SK-N-SH (cell line): ENCODE data around the gene DLEC1. TPM values are rescaled to one million over a fixed set of nuclear protein-coding genes. Genes with fewer than 3 reads are reported as not detected.

Experiments
- CTCF ChIA-PET: fragments of 300-600, 350-600 bp; formaldehyde crosslinking; extraction: SDS; loops from one replicate; lab custom pipeline; 2021; lab: Yijun Ruan, JAX
- POLR2A ChIA-PET: fragments of 350-600 bp; sonication (Branson Sonifier 250); formaldehyde crosslinking; extraction: SDS; loops from one replicate; lab custom pipeline; 2020; ENCODE audit warnings: antibody characterized with exemption, inconsistent platforms; lab: Yijun Ruan, JAX
- DNase-seq: peaks from one replicate; pipeline ENCODE4 v3.0.0; 2012
- H2AFZ ChIP-seq: fragments of 200-600 bp; sonication (generic); 2 replicates; pipeline ENCODE4 v1.8.1; 2016; ENCODE audit warnings: antibody characterized with exemption, mild to moderate bottlenecking, low read depth
- H3F3A ChIP-seq: fragments of 200-600 bp; sonication (generic); replicated peaks from 2 replicates; pipeline ENCODE3; 2016; ENCODE audit warnings: antibody characterized with exemption, mild to moderate bottlenecking; ENCODE audit not compliant: insufficient read depth
- H3K27ac ChIP-seq, 2 experiments: fragments of 200-500 bp in 1 of 2; fragments of 200-600 bp in 1 of 2; sonication (Bioruptor generic) in 1 of 2; sonication (generic), shearing (Covaris generic) in 1 of 2; 2 replicates each; pipeline versions ENCODE4 v1.5.1 to v1.6.1; 2014 to 2016; ENCODE audit warnings: low read depth in 2 of 2, inconsistent platforms in 1 of 2, low read length in 1 of 2, mild to moderate bottlenecking in 1 of 2, mixed read lengths in 1 of 2
- H3K27me3 ChIP-seq: fragments of 200-600 bp; sonication (generic), shearing (Covaris generic); 2 replicates; pipeline ENCODE4 v1.6.1; 2016; ENCODE audit warnings: mixed run types; ENCODE audit not compliant: insufficient read depth
- H3K36me3 ChIP-seq, 2 experiments: fragments of 200-500 bp in 1 of 2; fragments of 200-600 bp in 1 of 2; sonication (Bioruptor generic) in 1 of 2; sonication (generic) in 1 of 2; replicated peaks in 1 of 2; 2 replicates each; pipeline versions ENCODE3 to v1.5.1; 2014 to 2016; ENCODE audit warnings: low read length in 1 of 2, mild to moderate bottlenecking in 1 of 2; ENCODE audit not compliant: insufficient read depth in 2 of 2, control insufficient read depth in 1 of 2
- H3K4me1 ChIP-seq, 2 experiments: fragments of 200-500 bp in 1 of 2; fragments of 200-600 bp in 1 of 2; sonication (Bioruptor generic) in 1 of 2; sonication (generic), shearing (Covaris generic) in 1 of 2; 2 replicates each; pipeline versions ENCODE4 v1.5.1 to v1.6.1; 2014 to 2016; ENCODE audit warnings: low read depth in 1 of 2, low read length in 1 of 2, mixed run types in 1 of 2; ENCODE audit not compliant: insufficient read depth in 2 of 2, control insufficient read depth in 1 of 2
- H3K4me2 ChIP-seq: fragments of 200-600 bp; sonication (generic), shearing (Covaris generic); 2 replicates; pipeline ENCODE4 v1.6.1; 2017; ENCODE audit warnings: mixed run types
- H3K4me3 ChIP-seq, 2 experiments: fragments of 200-500 bp in 1 of 2; fragments of 200-600 bp in 1 of 2; sonication (Bioruptor generic) in 1 of 2; sonication (generic), shearing (Covaris generic) in 1 of 2; 2 replicates each; pipeline versions ENCODE4 v1.5.1 to v1.8.1; 2014 to 2016; ENCODE audit warnings: low read depth in 2 of 2, inconsistent platforms in 1 of 2, low read length in 1 of 2, mild to moderate bottlenecking in 1 of 2, mixed read lengths in 1 of 2, moderate library complexity in 1 of 2
- H3K79me2 ChIP-seq: fragments of 200-600 bp; sonication (generic); 2 replicates; pipeline ENCODE4 v1.8.1; 2017; ENCODE audit warnings: mild to moderate bottlenecking; ENCODE audit not compliant: insufficient read depth
- H3K9ac ChIP-seq: fragments of 200-600 bp; sonication (generic); 2 replicates; pipeline ENCODE4 v1.6.1; 2017; ENCODE audit warnings: mixed run types
- H3K9me2 ChIP-seq: fragments of 200-600 bp; sonication (generic); 2 replicates; pipeline ENCODE4 v1.6.1; 2017; ENCODE audit warnings: mixed run types
- H3K9me3 ChIP-seq: fragments of 200-600 bp; sonication (generic); 2 replicates; pipeline ENCODE4 v1.6.1; 2017; ENCODE audit warnings: mixed run types, mild to moderate bottlenecking, moderate library complexity
- H4K20me1 ChIP-seq: fragments of 200-600 bp; sonication (generic); 2 replicates; pipeline ENCODE4 v1.6.1; 2017; ENCODE audit warnings: mild to moderate bottlenecking, mixed run types; ENCODE audit not compliant: insufficient read depth
- ELF1 ChIP-seq: IDR thresholded peaks from 2 replicates; pipeline ENCODE4 v1.4.0; 2012
- EP300 ChIP-seq, 2 experiments: IDR thresholded peaks; 2 replicates each; pipeline versions ENCODE4 v1.4.0 to v1.6.1; 2012; ENCODE audit warnings: borderline replicate concordance in 1 of 2, low read depth in 1 of 2, low read length in 1 of 2
- FOSL2 ChIP-seq: IDR thresholded peaks from 2 replicates; pipeline ENCODE4 v1.4.0; 2012; ENCODE audit warnings: low read depth, mild to moderate bottlenecking, moderate library complexity, borderline replicate concordance
- JUND ChIP-seq: IDR thresholded peaks from 2 replicates; pipeline ENCODE4 v1.4.0; 2012
- MEF2A ChIP-seq: IDR thresholded peaks from 2 replicates; pipeline ENCODE4 v1.4.0; 2012; ENCODE audit warnings: low read depth, borderline replicate concordance
- MXI1 ChIP-seq: IDR thresholded peaks from 2 replicates; pipeline ENCODE4 v1.6.1; 2012; ENCODE audit warnings: mild to moderate bottlenecking, low read depth, low read length, improper control_type of control experiment
- RAD21 ChIP-seq: IDR thresholded peaks from 2 replicates; pipeline ENCODE4 v1.6.1; 2012; ENCODE audit warnings: mild to moderate bottlenecking, low read length
- RCOR1 ChIP-seq: fragments of 150-350 bp; IDR thresholded peaks from 2 replicates; pipeline ENCODE4 v1.6.1; 2017; ENCODE audit warnings: antibody characterized with exemption, low read length
- SMC3 ChIP-seq: IDR thresholded peaks from 2 replicates; pipeline ENCODE4 v1.6.1; 2012; ENCODE audit warnings: low read depth, low read length, improper control_type of control experiment
- TCF12 ChIP-seq: IDR thresholded peaks from 2 replicates; pipeline ENCODE4 v1.4.0; 2012
- TEAD4 ChIP-seq: IDR thresholded peaks from 2 replicates; pipeline ENCODE4 v1.4.0; 2012; ENCODE audit warnings: mild to moderate bottlenecking, borderline replicate concordance; ENCODE audit not compliant: insufficient read depth
- YY1 ChIP-seq: IDR thresholded peaks from 2 replicates; pipeline ENCODE4 v1.4.0; 2012; ENCODE audit warnings: low read depth, mild to moderate bottlenecking
- WGBS: methylation state at CpG from one replicate; pipeline ENCODE4 v1.1.6; 2017; ENCODE audit warnings: low lambda C conversion rate; 5-methylcytosine and 5-hydroxymethylcytosine counted together
- polyA plus RNA-seq, 3 experiments: library from polyadenylated mRNA; depleted of rRNA; stranded (reverse); fragments of >200 nt; gene quantifications; 2 replicates each; pipeline ENCODE4 v1.2.3, GENCODE V29; 2012
- TF ChIP-seq, protein P1 (sequence below): IDR thresholded peaks from 2 replicates; pipeline ENCODE4 v1.4.0; 2012; ENCODE audit warnings: low read depth
- TF ChIP-seq, protein P2 (sequence below): IDR thresholded peaks from 2 replicates; pipeline ENCODE4 v1.4.0; 2012; ENCODE audit warnings: low read depth, borderline replicate concordance
- TF ChIP-seq, protein P3 (sequence below): fragments of 150-350 bp; IDR thresholded peaks from 2 replicates; pipeline ENCODE4 v1.6.1; 2016; ENCODE audit warnings: mild to moderate bottlenecking, low read depth, low read length
- TF ChIP-seq, protein P4 (sequence below): fragments of 200-600 bp; sonication (generic); IDR thresholded peaks from 2 replicates; pipeline ENCODE4 v1.6.1; 2017; ENCODE audit warnings: antibody characterized with exemption, mild to moderate bottlenecking, moderate library complexity
- TF ChIP-seq, protein P5 (sequence below): fragments of 150-350 bp; IDR thresholded peaks from 2 replicates; pipeline ENCODE4 v1.6.1; 2017; ENCODE audit warnings: antibody characterized with exemption, low read length, low read depth, borderline replicate concordance

The DLEC1 gene
- polyA plus RNA-seq, 1 of the 3 experiments (the other 2 are of a cell fraction) = 0.02 TPM

DNA sequence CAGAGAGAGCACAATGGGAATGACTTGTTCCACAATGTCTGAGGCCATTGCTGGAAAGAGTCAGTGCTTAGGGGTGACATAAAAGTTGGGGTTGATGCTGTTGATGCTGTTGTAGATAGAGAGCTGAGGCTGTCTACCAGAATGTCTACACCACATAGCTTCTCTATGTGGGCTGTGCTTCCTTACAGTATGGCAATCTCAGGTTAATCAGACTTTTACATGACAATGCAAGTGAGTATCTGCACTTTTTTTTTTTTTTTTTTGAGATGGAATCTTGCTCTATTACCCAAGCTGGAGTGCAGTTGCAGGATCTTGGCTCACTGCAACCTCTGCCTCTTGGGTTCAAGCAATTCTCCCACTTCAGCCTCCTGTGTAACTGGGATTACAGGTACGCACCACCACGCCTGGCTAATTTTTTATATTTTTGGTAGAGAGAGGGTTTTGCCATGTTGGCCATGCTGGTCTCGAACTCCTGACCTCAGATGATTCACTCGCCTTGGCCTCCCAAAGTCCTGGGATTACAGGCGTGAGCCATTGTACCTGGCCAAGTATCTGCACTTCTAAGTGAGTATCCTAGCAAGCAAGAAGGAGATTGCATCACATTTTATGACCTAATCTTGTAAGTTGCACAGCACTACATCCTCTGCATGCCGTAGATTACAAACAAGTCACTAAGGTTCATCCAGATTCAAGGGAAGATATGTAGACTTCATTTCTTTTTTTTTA, 28.7 kb downstream of the DLEC1 start:
- TF ChIP-seq, protein P1, sequence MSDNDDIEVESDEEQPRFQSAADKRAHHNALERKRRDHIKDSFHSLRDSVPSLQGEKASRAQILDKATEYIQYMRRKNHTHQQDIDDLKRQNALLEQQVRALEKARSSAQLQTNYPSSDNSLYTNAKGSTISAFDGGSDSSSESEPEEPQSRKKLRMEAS = no peak
- TF ChIP-seq YY1 (no peak), SMC3 (no peak), MEF2A (no peak), EP300 (IDR thresholded peaks at IDR 0.05; ENCODE audit: borderline replicate concordance in 1 of 2, low read depth in 1 of 2, low read length in 1 of 2) (no peak), RCOR1 (no peak), RAD21 (no peak), FOSL2 (no peak), ELF1 (no peak), TEAD4 (no peak), TCF12 (no peak), JUND (no peak), MXI1 (no peak)
- TF ChIP-seq, protein P2, sequence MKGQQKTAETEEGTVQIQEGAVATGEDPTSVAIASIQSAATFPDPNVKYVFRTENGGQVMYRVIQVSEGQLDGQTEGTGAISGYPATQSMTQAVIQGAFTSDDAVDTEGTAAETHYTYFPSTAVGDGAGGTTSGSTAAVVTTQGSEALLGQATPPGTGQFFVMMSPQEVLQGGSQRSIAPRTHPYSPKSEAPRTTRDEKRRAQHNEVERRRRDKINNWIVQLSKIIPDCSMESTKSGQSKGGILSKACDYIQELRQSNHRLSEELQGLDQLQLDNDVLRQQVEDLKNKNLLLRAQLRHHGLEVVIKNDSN = no peak
- TF ChIP-seq, protein P3, sequence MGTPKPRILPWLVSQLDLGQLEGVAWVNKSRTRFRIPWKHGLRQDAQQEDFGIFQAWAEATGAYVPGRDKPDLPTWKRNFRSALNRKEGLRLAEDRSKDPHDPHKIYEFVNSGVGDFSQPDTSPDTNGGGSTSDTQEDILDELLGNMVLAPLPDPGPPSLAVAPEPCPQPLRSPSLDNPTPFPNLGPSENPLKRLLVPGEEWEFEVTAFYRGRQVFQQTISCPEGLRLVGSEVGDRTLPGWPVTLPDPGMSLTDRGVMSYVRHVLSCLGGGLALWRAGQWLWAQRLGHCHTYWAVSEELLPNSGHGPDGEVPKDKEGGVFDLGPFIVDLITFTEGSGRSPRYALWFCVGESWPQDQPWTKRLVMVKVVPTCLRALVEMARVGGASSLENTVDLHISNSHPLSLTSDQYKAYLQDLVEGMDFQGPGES = no peak
- TF ChIP-seq, protein P4, sequence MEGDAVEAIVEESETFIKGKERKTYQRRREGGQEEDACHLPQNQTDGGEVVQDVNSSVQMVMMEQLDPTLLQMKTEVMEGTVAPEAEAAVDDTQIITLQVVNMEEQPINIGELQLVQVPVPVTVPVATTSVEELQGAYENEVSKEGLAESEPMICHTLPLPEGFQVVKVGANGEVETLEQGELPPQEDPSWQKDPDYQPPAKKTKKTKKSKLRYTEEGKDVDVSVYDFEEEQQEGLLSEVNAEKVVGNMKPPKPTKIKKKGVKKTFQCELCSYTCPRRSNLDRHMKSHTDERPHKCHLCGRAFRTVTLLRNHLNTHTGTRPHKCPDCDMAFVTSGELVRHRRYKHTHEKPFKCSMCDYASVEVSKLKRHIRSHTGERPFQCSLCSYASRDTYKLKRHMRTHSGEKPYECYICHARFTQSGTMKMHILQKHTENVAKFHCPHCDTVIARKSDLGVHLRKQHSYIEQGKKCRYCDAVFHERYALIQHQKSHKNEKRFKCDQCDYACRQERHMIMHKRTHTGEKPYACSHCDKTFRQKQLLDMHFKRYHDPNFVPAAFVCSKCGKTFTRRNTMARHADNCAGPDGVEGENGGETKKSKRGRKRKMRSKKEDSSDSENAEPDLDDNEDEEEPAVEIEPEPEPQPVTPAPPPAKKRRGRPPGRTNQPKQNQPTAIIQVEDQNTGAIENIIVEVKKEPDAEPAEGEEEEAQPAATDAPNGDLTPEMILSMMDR = no peak
- TF ChIP-seq, protein P5, sequence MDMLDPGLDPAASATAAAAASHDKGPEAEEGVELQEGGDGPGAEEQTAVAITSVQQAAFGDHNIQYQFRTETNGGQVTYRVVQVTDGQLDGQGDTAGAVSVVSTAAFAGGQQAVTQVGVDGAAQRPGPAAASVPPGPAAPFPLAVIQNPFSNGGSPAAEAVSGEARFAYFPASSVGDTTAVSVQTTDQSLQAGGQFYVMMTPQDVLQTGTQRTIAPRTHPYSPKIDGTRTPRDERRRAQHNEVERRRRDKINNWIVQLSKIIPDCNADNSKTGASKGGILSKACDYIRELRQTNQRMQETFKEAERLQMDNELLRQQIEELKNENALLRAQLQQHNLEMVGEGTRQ = no peak
- TF ChIP-seq, all 33 proteins: peak for 0
- POLR2A ChIA-PET = no interaction called here
- H3F3A ChIP-seq = no peaks in the 10 kb centered on the region

More for the DNA sequence above, 28.7 kb downstream of the DLEC1 start:
- Histone ChIP-seq H3K4me2 (no peak overlapping the region), H3K79me2 (no peaks in the 10 kb centered on the region), H3K4me1 (no peaks in the 10 kb centered on the region), H3K4me3 (no peak overlapping the region), H3K36me3 (no peaks in the 10 kb centered on the region), H3K9me3 (no peaks in the 10 kb centered on the region), H3K9me2 (no peaks in the 10 kb centered on the region), H3K27me3 (peaks cover 9% of the 10 kb centered on the region; the same call in 1 of the 2 replicates), H4K20me1 (no peaks in the 10 kb centered on the region), H3K9ac (no peak overlapping the region), H3K27ac (no peak overlapping the region), H2AFZ (no peak overlapping the region)
- CTCF ChIA-PET = no interaction called here
- 40% methylated on average over 6 of the region's 6 CpGs for WGBS
- DNase-seq = no peak
